ENCODE data around the gene RNPS1.

DNA sequence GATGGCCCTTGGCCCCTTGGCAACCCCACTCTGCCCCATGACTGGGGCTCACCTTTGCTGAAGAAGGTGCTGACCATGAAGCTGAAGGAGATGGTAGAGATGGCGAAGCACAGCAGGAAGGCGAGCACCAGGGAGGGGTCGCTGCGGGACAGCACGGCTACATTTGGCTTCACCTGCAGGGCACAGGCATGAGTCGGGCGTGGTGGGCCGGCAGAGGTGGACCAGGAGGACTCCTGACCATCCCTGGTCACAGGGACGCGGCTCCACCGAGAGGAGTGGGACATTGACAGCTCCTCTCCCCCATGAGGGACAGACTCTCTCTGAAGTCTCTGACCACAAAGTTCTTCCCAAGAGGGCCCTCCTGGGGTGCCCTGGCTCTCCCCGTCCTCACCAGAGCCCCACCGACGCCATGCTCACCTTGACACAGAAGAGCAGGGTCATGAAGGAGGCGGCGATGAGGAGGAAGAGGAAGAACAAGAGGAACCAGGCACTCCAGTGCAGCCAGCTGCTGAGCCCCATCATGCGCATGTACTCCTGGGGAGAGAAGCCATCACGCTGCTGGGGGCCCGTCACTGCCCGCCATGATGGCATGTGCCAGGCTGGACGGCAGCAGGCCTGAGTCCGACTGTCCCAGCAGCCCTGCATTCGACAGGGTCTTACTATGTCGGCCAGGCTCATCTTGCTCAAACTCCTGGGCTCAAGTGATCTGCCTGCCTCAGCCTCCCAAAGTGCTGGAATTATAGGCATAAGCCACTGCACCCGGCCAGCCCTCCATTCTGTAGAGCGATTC is 49.5 kb upstream of the RNPS1 start:
- TF ChIP-seq, protein P1, sequence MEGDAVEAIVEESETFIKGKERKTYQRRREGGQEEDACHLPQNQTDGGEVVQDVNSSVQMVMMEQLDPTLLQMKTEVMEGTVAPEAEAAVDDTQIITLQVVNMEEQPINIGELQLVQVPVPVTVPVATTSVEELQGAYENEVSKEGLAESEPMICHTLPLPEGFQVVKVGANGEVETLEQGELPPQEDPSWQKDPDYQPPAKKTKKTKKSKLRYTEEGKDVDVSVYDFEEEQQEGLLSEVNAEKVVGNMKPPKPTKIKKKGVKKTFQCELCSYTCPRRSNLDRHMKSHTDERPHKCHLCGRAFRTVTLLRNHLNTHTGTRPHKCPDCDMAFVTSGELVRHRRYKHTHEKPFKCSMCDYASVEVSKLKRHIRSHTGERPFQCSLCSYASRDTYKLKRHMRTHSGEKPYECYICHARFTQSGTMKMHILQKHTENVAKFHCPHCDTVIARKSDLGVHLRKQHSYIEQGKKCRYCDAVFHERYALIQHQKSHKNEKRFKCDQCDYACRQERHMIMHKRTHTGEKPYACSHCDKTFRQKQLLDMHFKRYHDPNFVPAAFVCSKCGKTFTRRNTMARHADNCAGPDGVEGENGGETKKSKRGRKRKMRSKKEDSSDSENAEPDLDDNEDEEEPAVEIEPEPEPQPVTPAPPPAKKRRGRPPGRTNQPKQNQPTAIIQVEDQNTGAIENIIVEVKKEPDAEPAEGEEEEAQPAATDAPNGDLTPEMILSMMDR (conservative IDR thresholded peaks at IDR 0.05 in 1 of 2, IDR thresholded peaks at IDR 0.05 in 1 of 2; ENCODE audit: low read depth in 1 of 2, low read length in 2 of 2), result no peak
- no peak for TF ChIP-seq EZH2 (IDR thresholded peaks at IDR 0.05; ENCODE audit: low read length, missing control alignments)

All from fibroblast of lung (primary cell).